HG03442 (cell line): ENCODE measurements around the gene ZSCAN30.

Source experiments
- ATAC-seq: cut with Tn5 transposase; IDR thresholded peaks from one replicate; pipeline ENCODE4 v1.9.1; 2021; ENCODE audit warnings: mild to moderate bottlenecking, moderate library complexity; ENCODE audit not compliant: unreplicated experiment

The ZSCAN30 gene

DNA sequence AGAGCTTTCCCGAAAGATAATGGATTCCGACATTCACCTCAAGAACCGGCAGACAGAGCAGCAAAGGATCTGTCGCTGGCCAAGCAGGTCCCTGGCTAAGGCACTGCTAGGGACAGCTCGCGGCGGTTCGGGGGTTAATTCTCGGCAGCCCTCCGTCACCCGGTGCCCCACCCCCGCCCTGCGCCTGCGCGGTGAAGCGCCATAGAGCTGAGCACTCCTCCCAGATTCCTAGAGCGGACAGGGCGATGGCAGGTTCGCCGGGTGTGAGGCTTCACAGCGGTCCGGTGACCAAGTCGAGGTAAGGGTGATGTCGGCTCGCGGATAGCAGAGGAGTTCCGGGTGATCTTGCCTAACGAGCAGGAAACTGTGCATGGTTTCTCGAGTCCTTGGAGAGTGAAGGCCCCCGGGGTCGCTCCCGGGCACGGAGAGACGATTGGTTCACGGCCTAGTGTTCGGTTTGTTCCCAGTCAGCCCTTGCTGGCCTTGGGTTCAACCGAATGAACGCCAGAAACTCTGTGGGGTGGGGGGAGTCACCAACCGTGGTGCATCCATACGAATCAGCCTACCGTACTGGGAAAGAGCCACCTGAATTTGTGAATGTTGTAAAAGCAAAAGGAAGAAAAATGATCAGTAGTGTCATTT is at the start of gene ZSCAN30:
ZSCAN30 (minus strand) TSS at position 136 of the 642 bp plus-strand sequence. CDS start 25,877 bp downstream, outside the sequence.
- peak; percentile 92 for ATAC-seq

DNA sequence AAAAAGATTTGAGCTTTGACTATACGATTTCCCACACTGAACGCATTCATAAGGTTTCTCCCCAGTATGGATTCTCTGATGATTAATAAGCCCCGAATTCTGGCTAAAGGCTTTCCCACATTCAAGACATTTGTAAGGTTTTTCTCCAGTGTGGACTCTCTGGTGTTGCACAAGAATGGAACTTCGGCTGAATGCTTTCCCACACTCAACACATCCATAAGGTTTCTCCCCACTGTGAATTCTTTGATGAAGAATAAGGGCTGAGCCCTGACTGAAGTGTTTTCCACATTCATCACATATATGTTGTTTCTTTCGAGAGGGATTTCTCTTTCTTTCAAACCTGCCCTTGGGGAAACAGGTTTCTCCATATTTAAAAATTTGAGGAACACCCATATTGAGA is 47.3 kb upstream of the ZSCAN30 start:
- no peak for ATAC-seq

DNA sequence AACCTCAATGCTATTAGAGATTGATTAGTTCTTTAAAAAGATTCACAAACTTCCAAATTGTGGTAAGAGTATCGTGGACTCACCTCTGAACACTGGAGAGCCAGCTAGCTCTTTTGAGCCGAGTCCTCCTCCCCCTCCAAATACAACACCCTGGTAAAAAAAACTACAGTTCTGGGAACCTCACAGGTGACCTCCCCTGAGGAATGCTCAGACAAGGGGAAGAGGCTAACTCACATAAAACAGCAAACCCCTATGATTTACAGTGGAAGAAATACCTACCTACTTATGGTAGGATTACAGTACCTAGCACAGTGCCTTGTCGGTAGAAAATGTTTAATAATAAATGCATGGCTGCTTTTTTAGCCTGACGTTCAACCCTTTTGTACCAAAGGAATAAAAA is 45.8 kb upstream of the ZSCAN30 start:
- no peak for ATAC-seq

DNA sequence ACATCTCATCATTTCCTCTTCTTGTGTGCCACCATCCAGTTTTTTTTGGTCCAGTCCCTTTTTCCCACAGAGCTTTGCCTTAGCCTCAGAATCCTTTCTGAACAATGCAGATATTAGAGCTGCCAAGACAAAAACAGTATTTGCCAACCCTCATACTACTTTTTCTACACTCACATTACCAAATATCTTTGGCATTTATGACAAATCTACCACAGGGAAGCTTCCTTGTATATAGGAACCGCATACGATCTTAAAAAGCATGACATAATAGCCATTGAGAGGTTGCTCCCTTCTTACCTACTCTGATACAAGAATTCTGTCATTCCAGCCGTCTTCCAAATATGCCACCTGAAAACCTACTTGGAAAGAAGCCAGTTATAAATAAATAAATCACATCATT is 44.8 kb upstream of the ZSCAN30 start:
- ATAC-seq: no peak

DNA sequence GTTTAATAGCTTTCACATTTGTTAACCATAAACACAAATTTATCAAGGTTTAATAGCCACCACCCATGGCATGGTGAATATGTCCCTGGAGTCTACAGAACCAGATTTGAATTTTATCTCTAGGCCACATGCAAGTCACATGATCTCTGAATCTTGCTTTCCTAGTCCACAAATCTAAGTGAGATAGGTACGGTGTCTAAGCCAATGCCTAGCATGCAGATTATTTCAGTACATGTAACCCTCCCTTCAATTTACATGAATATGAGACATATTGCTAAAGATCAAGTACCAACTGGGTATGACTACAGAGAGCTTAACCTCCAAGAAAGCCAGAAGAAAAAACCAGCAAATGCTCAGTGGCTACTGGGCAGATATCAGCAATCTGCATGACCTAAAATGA is 44.2 kb upstream of the ZSCAN30 start:
- no peak for ATAC-seq

DNA sequence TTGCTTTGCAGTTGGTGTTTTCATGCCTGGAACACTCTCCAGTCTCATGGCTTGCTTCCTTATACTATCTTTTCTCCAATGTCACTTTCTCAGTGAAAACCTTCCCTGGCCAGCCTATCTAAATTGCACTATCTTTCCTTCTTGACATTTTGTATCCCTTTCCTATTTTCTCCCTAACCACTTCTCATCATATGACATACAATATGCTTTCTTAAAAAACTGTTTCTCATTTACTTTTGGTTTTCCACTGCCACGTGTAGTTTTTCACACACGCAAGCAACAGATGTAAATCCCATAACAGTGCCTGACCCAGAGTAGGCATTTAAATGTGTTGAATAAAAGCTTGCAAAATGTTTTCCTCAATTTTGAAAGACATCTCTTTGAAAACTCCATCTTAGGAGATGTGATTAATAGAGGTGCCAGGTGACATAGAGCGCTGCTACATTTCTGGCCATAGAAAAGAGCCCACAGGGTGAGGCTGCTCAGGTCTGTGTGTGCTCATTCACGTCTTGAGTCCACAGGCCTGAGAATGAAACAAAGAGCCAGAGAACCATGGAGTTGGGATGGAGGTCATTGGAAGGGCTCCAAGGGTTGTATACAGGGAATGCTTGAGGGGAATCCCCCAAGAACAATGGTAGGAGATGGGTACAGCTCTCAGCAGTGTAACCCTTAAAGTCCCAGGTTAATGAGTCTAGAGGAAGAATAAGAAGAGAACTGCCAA is 41.5 kb upstream of the ZSCAN30 start:
- no peak for ATAC-seq

DNA sequence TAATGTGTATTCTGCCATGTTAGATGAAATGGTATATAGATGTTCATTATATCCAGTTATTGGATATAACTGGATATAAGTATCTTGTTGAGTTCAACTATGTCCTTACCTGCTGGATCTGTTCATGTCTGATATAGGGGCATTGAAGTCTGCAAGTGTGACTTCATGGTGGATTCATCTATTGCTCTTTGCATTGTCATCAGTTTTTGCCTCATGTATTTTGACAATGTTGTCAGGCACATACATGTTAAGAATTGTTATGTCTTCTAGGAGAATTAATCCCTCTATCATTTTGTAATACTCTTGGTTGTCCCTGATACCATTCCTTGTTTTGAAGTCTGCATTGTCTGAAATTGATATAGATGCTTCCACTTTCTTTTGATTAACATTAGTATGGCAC is 38.8 kb upstream of the ZSCAN30 start:
- no peak for ATAC-seq

DNA sequence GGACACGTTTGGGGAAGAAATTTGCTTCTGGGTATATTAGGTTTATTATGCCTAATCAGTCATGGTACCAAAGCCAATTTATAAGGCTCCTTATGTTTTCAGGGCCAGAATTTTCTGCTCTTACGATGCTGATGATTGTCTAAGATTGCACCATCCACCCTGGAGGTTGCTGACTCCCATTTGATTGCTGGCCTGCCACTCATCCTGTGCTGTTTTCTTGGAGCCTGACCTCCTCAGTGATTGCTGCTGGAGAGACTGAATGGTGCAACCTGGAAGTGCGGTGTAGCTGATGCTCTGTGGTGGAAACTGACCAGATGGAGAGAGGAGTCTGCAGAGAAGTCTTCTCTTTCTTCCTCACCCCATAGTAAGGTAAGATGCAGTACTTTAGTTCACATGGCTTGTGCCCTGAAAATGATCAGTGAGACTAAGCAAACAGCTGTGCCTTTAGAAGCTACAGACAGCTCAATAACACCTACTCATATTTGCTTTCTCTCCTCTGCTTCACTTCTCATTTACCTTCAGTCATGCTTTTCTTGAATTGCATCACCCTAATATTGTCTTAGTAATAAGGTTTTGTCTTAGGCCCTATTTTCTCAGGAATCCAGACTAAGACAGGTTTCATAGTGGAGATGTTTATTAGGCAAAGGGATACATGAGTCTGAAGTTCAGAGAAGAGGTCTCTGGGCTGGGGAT is 36.8 kb upstream of the ZSCAN30 start:
- ATAC-seq: no peak

DNA sequence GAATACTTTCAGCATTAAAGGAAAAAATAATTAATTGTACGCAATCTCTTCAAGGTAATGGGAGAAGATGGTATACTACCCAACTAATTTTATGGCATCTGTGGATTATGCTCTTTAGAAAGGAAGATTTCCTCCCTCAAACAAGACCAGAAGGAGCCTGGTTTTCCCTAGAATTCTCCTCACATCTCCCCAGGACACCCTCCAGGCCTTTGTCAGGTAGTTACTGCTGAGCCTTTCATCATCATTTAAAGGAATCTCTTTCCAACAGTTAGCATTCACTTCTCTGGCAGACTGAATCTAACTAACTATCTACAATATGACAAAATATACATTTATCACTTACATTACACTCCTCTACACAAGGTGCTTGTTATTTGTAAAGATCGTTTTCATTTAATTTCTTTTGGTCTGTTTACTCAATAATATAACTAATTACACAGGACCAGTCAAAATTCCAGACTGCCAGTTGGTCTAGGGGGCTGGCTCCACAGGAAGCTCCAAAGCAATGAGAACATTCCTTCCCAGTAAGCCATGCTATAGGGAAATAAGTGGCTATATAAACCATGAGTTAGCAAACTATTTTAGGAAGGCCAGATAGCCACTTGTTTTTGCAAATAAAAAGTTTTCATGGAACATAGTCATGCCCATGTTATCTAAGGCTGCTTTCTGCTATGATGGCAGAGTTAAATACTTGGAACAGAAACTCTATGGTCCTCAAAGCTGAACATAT is 35.1 kb upstream of the ZSCAN30 start:
- ATAC-seq: no peak

DNA sequence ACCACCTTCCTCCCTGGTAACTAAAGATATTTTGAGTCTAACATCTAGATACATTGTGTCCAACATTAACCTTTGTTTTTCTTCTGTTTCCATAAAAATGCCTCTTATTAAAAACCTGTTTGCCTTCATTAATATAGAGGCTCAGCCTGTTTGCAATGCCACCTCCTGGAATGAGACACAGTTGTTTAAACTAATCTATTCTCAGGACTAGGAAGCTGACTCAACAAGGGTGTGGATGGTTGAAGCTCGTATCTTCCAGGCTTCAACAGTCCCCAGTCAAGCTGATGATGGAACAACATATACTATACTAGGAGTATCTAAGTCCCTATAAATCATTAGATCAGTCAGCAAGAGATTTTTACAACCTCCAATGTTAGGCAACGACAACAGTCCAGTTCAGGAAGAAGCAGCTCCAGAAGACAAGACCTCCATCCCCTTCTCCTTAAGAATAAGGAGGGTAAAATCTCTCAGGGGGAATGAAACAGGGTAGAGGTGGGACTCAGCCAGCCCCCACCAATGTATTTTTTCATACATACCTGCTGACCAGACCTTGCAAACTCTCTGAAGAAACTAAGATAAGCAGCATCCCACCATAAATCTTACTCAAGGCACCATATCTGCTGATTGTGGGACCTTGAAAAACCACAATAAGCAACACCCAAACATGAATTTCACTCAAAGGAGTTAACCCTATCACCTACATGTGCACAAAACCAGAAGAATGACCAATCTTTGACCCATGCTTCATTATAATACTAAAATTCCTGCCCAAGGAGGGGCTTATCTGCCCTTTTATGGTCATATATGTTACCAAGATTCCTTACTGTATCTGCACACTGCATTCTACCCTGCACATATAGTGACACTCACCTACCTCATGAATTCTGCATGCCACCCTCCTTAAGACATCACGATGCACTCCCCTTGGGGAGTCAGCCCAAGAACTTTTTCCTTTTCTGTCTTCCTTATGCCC is 32.7 kb upstream of the ZSCAN30 start:
- ATAC-seq: no peak

DNA sequence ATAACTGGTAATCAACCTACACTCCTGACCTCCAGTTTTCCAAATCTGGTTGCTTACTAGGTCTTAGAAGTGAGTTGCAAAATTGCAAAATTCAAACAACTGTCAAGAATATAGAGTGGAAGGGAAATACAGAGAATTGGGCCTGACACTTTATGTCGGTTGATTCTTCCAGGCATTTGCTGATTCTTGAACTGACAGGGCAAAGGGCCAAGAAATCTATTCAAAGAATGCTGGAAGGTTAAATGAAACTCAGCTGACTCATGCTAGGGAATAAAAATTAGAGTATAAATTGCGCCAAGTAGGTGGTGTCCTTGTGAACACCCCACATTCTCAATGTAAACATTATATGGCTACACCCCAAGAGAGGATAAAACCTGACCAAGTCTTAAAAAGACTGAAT is 21.5 kb upstream of the ZSCAN30 start:
- ATAC-seq: no peak

DNA sequence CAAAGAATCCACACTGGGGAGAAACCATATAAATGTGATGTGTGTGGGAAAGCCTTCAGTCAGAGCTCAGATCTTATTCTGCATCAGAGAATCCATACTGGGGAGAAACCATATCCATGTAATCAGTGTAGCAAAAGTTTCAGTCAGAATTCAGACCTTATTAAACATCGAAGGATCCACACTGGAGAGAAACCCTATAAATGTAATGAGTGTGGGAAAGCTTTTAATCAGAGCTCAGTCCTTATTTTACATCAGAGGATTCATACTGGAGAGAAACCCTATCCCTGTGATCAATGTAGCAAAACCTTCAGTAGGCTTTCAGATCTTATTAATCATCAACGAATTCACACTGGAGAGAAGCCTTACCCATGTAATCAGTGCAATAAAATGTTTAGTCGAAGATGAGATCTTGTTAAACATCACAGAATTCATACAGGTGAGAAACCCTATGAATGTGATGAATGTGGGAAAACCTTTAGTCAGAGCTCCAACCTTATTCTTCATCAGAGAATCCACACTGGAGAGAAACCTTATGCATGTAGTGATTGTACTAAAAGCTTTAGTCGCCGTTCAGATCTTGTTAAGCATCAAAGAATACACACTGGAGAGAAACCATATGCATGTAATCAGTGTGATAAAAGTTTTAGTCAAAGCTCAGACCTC is 16.7 kb upstream of the ZSCAN30 start:
- ATAC-seq: no peak

DNA sequence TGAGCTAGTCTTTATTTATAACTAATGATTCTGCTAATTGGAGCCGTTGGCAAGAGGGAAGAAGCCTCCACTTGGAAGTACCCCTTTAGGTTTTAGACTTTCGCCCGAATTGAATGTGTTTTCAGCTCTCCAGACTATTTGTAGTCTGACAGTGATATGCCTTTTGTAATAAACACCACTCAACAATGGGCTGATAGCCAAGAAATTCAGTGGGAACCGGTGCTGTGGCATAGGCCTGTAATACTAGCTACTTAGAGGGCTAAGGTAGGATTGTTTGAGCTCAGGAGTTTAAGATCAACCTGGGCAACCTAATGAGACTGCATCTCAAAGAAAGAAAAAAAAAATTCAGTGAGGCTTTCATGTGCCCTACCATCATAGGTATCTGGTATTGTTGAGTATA is 13.6 kb upstream of the ZSCAN30 start:
- no peak for ATAC-seq

DNA sequence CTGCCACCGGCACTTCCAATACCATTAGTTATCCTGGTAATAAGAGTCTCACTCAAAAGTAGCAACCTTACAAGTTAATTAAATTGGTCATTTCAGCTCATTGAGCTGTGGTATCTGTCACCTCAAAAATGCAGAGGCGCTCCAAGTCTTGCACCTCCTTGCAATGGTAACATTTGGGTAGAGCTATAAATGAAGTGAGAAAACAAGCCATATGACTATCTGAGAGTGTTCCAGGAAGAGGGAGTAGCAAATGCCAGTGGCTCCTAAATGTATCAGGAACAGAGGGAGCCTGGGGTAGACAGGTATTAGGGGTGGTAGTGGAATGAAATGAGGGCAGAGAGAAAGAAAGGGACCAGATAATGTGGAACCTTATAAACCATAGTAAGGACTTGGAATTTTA is 6.0 kb upstream of the ZSCAN30 start:
- no peak for ATAC-seq

DNA sequence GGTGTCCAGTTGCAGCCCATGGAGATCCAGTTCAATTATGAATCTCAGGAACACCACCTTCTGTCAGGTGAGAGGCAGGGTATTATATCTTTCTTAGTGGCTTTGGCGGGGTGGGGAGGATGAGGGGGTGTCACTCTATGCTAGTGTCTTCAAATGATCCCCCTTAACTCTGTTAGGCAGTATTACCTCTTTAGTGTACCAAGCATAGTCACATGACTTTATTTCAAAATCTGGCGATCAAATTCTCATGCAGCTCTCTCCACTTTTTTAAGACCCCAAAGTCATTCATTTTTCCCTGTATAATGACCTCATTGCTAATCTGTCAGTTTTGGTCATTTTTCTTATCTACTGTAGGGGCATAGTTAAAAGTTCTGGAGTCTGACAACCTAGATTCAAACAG is 1.1 kb upstream of the ZSCAN30 start:
- ATAC-seq: no peak

DNA sequence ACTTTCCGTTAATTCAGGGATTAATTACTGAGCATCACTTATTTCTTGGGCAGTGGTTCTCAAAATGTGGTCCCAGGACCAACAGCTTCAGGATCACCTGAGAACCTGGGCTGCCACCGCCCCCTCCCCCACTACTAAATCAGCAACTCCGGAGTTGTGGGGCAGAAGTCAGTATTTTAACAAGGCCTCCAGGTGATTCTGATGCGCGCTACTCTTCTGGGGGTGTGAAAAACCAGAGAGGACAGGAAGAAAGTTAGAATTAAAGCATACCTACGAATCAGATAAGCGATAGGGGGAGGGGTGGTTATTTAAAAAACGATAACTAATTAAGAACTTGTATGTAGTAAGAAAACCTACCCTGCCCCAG is 319 bp downstream of the ZSCAN30 start:
- peak; percentile 16 for ATAC-seq

DNA sequence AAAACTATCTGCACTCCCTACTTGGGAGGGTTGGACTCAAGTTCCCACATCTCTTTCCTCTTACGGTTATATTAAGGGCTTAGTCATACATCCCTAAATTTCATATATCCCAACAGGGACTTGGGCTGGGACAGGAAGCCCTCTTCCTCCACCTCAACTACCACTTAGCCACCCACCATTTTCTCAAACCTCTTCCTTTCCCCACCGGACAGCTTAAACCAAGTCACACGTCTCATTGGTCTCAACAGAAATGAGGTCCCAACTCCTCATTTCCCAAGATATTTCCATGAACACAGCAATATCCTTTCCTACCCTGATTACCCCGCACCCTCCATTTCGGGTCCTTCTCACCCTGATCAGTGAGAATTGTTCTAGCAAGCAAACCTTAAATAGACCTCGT is 736 bp downstream of the ZSCAN30 start:
- ATAC-seq: no peak

DNA sequence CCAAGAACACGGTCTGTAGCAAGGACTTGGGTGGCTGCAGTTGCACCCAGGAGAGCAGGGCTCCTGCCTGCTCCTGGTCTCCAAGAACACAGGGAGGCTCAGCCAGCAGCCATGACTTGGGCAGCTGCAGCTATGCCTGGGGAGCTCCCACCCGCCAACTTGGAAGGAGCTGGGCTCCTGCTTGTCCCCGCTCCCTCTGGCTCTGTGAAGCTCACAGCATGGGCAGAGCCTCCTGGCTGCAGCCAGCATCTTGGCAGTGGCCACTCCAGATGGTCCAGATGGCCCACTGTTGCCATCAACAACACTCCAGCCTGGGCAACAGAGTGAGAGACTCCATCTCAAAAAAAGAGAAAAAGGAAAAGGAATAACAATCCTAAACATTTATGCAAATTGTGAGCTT is 5.2 kb downstream of the ZSCAN30 start:
- ATAC-seq: no peak

DNA sequence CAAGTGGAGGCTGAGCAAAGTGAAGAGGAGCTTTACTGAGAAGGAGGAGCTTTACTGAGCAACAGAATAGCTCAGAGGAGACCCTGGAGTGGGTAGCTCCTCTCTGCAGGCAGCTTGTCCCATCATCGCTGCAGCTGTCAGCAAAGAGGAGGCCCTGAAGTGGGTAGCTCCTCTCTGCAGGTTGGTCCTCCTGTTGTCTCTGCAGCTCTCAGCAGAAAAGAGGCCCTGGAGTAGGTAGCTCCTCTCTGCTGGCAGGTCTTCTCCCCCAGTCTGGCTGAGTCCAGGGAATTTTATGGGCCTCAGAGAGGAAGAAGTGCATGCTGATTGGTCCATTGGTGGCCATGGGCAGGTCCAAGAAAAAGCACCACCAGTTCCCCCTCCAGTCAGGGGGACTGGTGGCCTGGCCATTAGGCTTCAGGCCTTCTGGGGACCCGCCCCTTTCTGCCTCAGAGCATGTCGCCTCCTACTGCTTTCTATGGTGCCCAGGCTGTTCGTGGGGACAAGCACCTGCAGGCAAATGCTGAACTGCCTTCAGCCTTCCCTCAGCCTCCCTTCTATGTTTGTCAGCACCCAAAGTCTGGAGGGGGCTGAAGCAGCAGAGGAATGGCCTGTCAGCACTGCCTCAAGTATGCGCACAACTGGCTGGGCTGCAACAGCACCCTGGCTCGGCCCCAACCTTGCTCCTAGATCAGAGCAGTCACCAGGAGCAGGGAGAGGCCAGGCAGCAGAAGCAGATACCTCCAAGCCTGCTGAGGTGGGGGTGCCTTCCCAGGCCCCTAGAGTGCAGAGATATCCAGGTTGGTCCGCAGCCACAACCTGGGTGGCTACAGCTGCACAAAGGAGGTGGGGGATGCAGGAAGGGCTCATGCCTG is 5.9 kb downstream of the ZSCAN30 start:
- no peak for ATAC-seq
